ENCODE results near the gene KRTAP5-6. TPM values are rescaled to one million over a fixed set of nuclear protein-coding genes. Genes with fewer than 3 reads are reported as not detected.

KRTAP5-6 gene
- total RNA-seq, 1 donor: not detected

DNA sequence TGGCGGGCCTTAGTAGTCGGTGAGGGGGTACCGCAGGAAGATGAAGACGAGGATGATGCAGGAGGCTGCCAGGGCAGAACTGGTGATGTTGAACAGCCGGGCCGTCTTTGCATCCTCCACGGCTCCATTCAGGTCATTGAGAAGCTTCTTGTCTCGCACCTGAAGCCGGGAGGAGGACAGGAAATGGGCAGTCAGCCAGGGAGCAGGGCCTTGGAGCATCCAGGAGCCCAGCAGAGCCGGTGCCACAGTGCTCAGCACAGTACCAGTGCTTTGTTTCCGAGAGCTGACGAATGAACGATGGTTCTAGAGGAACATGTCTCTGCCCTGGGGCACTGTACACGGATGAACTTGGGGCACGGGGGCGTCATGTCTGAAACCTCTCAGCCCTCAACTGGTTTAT, 38.3 kb downstream of the KRTAP5-6 start:
- no peak for DNase-seq (ENCODE audit: low read depth)

DNA sequence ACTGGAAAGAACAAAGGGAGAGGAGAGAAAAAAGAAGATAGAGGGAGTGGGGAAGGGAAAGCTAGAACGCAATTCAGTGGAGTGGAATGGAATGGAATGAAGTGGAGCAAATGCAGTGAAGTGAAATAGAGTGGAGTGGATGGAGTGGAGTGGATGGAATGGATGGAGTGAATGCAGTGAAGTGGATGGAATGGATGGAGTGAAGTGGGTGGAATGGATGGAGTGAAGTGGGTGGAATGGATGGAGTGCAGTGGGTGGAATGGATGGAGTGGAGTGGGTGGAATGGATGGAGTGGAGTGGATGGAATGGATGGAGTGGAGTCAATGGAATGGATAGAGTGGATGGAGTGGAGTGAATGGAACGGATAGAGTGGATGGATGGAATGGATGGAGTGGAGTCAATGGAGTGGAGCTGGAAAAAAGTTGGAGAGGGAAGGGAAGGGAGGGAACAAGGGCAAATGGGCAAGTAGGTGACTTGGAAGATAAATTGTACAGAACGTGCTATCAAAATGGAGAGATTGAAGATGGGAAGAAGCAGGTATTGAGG, 39.5 kb downstream of the KRTAP5-6 start:
- DNase-seq (ENCODE audit: low read depth): no peak
- H3K4me3 ChIP-seq (ENCODE audit: low read depth, low read length): no peak overlapping the region
- TF ChIP-seq, protein P1, sequence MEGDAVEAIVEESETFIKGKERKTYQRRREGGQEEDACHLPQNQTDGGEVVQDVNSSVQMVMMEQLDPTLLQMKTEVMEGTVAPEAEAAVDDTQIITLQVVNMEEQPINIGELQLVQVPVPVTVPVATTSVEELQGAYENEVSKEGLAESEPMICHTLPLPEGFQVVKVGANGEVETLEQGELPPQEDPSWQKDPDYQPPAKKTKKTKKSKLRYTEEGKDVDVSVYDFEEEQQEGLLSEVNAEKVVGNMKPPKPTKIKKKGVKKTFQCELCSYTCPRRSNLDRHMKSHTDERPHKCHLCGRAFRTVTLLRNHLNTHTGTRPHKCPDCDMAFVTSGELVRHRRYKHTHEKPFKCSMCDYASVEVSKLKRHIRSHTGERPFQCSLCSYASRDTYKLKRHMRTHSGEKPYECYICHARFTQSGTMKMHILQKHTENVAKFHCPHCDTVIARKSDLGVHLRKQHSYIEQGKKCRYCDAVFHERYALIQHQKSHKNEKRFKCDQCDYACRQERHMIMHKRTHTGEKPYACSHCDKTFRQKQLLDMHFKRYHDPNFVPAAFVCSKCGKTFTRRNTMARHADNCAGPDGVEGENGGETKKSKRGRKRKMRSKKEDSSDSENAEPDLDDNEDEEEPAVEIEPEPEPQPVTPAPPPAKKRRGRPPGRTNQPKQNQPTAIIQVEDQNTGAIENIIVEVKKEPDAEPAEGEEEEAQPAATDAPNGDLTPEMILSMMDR (IDR thresholded peaks at IDR 0.05; ENCODE audit: insufficient read depth, low read depth, low read length): no peak

More for the DNA sequence above, 38.3 kb downstream of the KRTAP5-6 start:
- H3K4me3 ChIP-seq (ENCODE audit: low read depth, low read length): no peak overlapping the region
- TF ChIP-seq, protein P1 (IDR thresholded peaks at IDR 0.05; ENCODE audit: insufficient read depth, low read depth, low read length): no peak

DNA sequence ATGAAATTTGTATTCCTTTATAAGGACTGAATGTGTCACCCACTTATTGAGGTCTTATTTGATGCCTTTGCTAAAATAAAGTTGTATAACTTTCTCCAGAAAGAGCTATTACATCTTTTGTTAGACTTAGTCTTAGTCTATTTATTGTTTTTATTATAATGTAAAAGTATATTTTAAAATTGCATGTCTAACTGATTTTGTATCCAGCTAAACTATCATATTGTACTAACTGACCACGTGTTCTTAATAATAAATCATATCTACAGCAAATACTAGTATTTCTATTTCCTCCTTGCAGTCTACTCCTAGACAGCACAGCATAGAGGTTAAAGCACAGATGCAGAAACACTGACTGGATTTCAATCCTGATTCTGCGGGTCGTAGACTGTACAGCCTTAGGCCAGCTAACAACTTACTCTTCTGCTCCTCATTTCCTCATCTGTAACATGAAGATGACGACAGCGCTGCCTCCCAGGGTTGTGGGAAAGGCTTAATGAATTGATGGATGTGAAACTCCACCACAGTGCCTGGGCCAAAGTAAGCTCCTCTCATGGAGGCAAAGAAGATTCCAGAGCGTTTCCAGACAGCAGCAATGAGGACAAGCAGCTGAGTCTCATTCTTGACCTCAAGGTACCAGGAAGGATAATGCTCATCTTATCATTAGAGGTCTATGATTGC, 40.2 kb downstream of the KRTAP5-6 start:
- TF ChIP-seq, protein P1 (IDR thresholded peaks at IDR 0.05; ENCODE audit: insufficient read depth, low read depth, low read length): no peak
- no peak for DNase-seq (ENCODE audit: low read depth)
- no peak overlapping the region for H3K4me3 ChIP-seq (ENCODE audit: low read depth, low read length)

DNA sequence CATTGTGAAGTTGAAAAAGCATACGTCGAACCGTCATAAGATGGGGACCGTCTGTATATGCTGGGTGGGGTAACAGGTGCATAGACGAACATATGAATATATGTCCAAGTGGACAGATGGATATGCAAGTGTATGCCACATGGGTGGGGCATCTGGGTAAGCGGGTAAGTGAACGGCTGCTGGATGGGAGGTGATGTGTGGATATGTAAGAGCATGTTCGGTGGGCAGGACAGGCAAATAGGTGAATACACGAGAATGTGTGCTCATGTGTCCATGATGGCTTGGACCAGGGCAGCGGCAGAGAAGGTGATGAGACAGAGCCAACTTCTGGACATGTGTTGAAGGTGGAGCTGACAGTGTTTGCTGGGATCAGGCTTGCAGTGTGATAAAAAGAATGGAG, 41.4 kb downstream of the KRTAP5-6 start:
- H3K4me3 ChIP-seq (ENCODE audit: low read depth, low read length): no peak overlapping the region
- no peak for DNase-seq (ENCODE audit: low read depth)
- TF ChIP-seq, protein P1 (IDR thresholded peaks at IDR 0.05; ENCODE audit: insufficient read depth, low read depth, low read length): no peak

DNA sequence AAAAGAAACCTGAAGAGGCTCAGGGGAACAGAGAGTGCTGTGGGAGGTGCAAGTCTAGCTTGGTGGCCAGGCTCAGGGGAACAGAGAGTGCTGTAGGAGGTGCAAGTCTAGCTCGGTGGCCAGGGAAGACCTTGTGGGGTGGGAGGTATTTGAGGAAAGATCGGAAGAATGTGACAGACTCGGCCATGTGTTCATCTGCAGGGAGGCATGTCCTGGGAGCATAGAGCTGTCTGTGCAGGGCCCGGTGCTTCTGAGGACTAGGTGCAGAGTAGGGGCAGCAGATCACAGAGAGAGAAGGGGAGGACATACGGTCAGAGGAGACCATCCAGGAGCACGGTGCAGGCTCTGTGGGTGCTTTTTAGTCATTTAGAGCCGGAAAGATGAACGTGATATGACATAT, 42.6 kb downstream of the KRTAP5-6 start:
- TF ChIP-seq, protein P1 (IDR thresholded peaks at IDR 0.05; ENCODE audit: insufficient read depth, low read depth, low read length): no peak
- no peak overlapping the region for H3K4me3 ChIP-seq (ENCODE audit: low read depth, low read length)
- no peak for DNase-seq (ENCODE audit: low read depth)

DNA sequence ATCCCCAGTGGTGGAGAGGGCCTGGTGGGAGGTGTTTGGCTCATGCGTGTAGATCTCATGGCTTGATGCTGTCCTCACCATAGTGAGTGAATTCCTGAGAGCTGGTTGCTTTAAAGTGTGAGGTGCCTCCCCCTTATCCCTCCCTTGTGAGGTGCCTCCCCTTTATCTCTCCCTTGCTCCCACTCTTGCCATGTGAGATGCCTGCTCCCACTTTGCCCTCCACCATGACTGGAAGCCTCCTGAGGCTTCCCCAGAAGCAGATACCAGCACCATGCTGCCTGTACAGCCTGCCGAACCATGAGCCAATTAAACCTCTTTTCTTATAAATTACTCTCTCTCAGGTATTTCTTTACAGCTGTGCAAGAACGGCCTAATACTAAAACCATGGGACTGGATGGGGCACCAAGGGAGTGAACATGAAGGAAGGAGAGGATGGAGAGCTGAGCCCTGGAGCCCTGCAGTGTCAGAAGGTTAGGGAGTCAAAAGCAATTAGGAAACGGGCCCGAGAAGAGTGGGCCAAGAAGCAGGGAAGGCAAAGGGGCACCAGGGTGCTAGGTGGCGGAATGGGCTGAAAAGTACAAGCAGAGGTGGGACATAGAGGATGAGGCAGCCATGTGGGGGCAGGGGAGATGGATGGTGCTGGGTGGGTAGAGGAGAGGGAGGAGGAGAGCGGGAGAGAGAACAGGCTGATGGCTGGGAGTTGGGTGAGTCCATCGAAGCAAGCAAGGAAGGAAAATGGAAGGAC, 44.0 kb downstream of the KRTAP5-6 start:
- DNase-seq (ENCODE audit: low read depth): no peak
- H3K4me3 ChIP-seq (ENCODE audit: low read depth, low read length): no peak overlapping the region
- TF ChIP-seq, protein P1 (IDR thresholded peaks at IDR 0.05; ENCODE audit: insufficient read depth, low read depth, low read length): no peak
